Fibroblast of lung (primary cell): ENCODE results near the gene RPTN. TPM values are rescaled to one million over a fixed set of nuclear protein-coding genes. Genes with fewer than 3 reads are reported as not detected.
A peak's percentile ranks its signal among the peaks of the same experiment; 100 is the strongest.

Experiments
- DNase-seq, 2 donors: peaks; one replicate each; pipeline versions ENCODE4 v3.0.0 to v3.0.0-alpha.2; 2010; ENCODE audit warnings: low read depth in 2 of 2
- H2AFZ ChIP-seq: 2 replicates; pipeline ENCODE4 v1.5.1; 2012; ENCODE audit warnings: low read length, control low read depth, inconsistent platforms
- H3K27ac ChIP-seq: 2 replicates; pipeline ENCODE4 v1.5.1; 2011; ENCODE audit warnings: low read length, control low read depth; ENCODE audit not compliant: insufficient read depth
- H3K27me3 ChIP-seq: 2 replicates; pipeline ENCODE4 v1.5.1; 2011; ENCODE audit warnings: mild to moderate bottlenecking, low read length; ENCODE audit not compliant: control insufficient read depth, insufficient read depth
- H3K36me3 ChIP-seq: 2 replicates; pipeline ENCODE4 v1.5.1; 2011; ENCODE audit warnings: low read length; ENCODE audit not compliant: control insufficient read depth, insufficient read depth
- H3K4me1 ChIP-seq: 2 replicates; pipeline ENCODE4 v1.5.1; 2011; ENCODE audit warnings: low read length; ENCODE audit not compliant: control insufficient read depth, insufficient read depth; ENCODE audit errors: extremely low read depth
- H3K4me2 ChIP-seq: 2 replicates; pipeline ENCODE4 v1.5.1; 2011; ENCODE audit warnings: low read length, control low read depth; ENCODE audit not compliant: insufficient read depth; ENCODE audit errors: extremely low read depth
- H3K4me3 ChIP-seq, 4 experiments: fragments of 200-600 bp in 1 of 4; sonication (generic) in 1 of 4; replicated peaks in 1 of 4; 2 replicates each; pipeline ENCODE4 v1.5.1; 2011 to 2016; ENCODE audit warnings: low read length in 4 of 4, low read depth in 3 of 4, mild to moderate bottlenecking in 3 of 4, control low read depth in 2 of 4, inconsistent platforms in 1 of 4, mixed read lengths in 1 of 4; ENCODE audit not compliant: insufficient read depth in 1 of 4; ENCODE audit errors: control extremely low read depth in 1 of 4
- H3K79me2 ChIP-seq: 2 replicates; pipeline ENCODE4 v1.5.1; 2012; ENCODE audit warnings: mild to moderate bottlenecking, low read length, inconsistent platforms; ENCODE audit not compliant: control insufficient read depth, insufficient read depth
- H3K9ac ChIP-seq: 2 replicates; pipeline ENCODE4 v1.5.1; 2011; ENCODE audit warnings: mild to moderate bottlenecking, low read length, control low read depth; ENCODE audit not compliant: insufficient read depth
- H3K9me3 ChIP-seq: 2 replicates; pipeline ENCODE4 v1.5.1; 2012; ENCODE audit warnings: low read depth, low read length; ENCODE audit not compliant: control insufficient read depth, insufficient read depth
- H4K20me1 ChIP-seq: 2 replicates; pipeline ENCODE4 v1.5.1; 2011; ENCODE audit warnings: low read length; ENCODE audit not compliant: control insufficient read depth, insufficient read depth; ENCODE audit errors: extremely low read depth
- EZH2 ChIP-seq: IDR thresholded peaks from 2 replicates; pipeline ENCODE4 v1.5.1; 2012; ENCODE audit warnings: low read length, control low read depth, mild to moderate bottlenecking; ENCODE audit errors: missing control alignments
- polyA plus RNA-seq, 2 donors: library from polyadenylated mRNA; depleted of rRNA in 1 of 2; stranded (reverse) in 1 of 2; unstranded in 1 of 2; fragments of >200 nt; gene quantifications; 2 replicates each; pipeline ENCODE4 v1.2.1, GENCODE V29; 2011 to 2012; ENCODE audit warnings: missing spikeins in 1 of 2
- total RNA-seq: library from RNA; depleted of rRNA; stranded (reverse); fragments of >200 nt; gene quantifications from 2 replicates; pipeline ENCODE4 v1.2.1, GENCODE V29; 2014
- TF ChIP-seq, protein P1 (sequence below), 2 donors: IDR thresholded peaks in 1 of 2; conservative IDR thresholded peaks in 1 of 2; 1 replicate in 1 of 2; 2 replicates in 1 of 2; pipeline ENCODE4 v1.5.1; 2011 to 2012; ENCODE audit warnings: low read length in 2 of 2, control low read depth in 1 of 2, inconsistent platforms in 1 of 2, low read depth in 1 of 2, mild to moderate bottlenecking in 1 of 2

Gene RPTN
- total and polyA plus RNA-seq, 2 donors (not counting 1 experiment from before 2014, with no cell fraction given): not detected

DNA sequence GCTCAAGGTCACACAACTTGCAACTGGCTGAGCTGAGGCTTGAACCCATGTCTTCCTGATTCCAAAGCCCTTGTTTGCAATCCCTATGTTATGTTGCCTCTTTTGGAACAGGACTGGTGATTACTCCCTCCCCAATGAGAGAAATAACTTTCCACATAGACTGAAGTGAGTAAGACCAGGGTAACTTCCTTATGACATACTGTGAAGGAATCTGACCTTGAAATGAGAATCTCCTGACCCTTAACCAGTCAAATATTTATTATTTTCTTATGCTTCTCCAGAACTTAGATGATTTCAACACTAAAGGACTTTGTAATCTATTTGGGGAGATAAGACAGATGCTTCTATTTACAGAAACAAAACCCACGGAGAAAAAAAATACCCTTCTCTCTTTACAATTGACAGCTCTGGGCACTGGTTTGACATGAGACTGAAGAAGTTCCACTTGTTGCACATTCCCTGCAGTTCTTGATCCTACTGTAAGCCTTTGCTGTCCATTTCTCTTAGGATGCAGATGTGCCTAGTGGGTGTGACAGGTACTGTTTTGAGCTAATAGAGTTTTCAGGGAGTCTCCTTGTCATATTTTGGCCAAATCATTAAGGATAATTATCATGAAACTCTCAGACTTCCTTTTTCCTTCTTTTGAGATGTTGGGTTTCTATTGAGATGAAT lies 3.9 kb upstream of the RPTN start:
- H3K9me3 ChIP-seq: no peaks in the 10 kb centered on the region
- no peak overlapping the region for H3K4me3 ChIP-seq
- H3K4me2 ChIP-seq: no peak overlapping the region
- no peak for TF ChIP-seq EZH2
- TF ChIP-seq, protein P1, sequence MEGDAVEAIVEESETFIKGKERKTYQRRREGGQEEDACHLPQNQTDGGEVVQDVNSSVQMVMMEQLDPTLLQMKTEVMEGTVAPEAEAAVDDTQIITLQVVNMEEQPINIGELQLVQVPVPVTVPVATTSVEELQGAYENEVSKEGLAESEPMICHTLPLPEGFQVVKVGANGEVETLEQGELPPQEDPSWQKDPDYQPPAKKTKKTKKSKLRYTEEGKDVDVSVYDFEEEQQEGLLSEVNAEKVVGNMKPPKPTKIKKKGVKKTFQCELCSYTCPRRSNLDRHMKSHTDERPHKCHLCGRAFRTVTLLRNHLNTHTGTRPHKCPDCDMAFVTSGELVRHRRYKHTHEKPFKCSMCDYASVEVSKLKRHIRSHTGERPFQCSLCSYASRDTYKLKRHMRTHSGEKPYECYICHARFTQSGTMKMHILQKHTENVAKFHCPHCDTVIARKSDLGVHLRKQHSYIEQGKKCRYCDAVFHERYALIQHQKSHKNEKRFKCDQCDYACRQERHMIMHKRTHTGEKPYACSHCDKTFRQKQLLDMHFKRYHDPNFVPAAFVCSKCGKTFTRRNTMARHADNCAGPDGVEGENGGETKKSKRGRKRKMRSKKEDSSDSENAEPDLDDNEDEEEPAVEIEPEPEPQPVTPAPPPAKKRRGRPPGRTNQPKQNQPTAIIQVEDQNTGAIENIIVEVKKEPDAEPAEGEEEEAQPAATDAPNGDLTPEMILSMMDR (conservative IDR thresholded peaks at IDR 0.05 in 1 of 2, IDR thresholded peaks at IDR 0.05 in 1 of 2; ENCODE audit: low read depth in 1 of 2, low read length in 2 of 2): no peak
- H3K4me1 ChIP-seq: no peaks in the 10 kb centered on the region
- no peaks in the 10 kb centered on the region for H3K36me3 ChIP-seq
- no peak overlapping the region for H2AFZ ChIP-seq
- no peaks in the 10 kb centered on the region for H4K20me1 ChIP-seq
- no peak overlapping the region for H3K9ac ChIP-seq
- H3K79me2 ChIP-seq: no peaks in the 10 kb centered on the region
- no peak overlapping the region for H3K27ac ChIP-seq
- peak; percentile 58 to 94 for DNase-seq
- H3K27me3 ChIP-seq: no peaks in the 10 kb centered on the region

DNA sequence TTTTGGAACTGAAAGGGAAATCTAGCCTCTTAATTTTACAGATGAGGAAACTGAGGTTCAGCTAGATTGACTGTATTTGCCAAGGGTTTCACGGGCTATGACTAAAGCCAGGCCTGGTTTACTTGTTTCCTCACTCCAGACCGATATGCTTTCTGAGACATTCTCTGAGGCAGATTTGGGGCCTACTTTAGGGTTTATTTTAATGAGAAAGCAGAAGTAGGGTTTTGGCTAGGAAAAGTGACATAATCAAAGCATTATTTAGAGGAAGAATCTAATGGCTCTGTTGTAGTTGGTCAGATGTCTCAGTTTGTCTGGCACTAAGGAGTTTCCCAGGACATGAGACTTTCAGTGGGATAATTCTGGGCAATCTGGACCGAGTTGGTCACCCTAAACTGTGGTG lies 1.5 kb upstream of the RPTN start:
- H4K20me1 ChIP-seq: no peaks in the 10 kb centered on the region
- H3K9ac ChIP-seq: no peak overlapping the region
- no peaks in the 10 kb centered on the region for H3K36me3 ChIP-seq
- no peaks in the 10 kb centered on the region for H3K27me3 ChIP-seq
- no peaks in the 10 kb centered on the region for H3K4me1 ChIP-seq
- H3K27ac ChIP-seq: no peak overlapping the region
- no peaks in the 10 kb centered on the region for H3K79me2 ChIP-seq
- H3K4me2 ChIP-seq: no peak overlapping the region
- H3K4me3 ChIP-seq: no peak overlapping the region
- TF ChIP-seq, protein P1 (conservative IDR thresholded peaks at IDR 0.05 in 1 of 2, IDR thresholded peaks at IDR 0.05 in 1 of 2; ENCODE audit: low read depth in 1 of 2, low read length in 2 of 2): no peak
- H3K9me3 ChIP-seq: no peaks in the 10 kb centered on the region
- no peak overlapping the region for H2AFZ ChIP-seq
- no peak for DNase-seq

DNA sequence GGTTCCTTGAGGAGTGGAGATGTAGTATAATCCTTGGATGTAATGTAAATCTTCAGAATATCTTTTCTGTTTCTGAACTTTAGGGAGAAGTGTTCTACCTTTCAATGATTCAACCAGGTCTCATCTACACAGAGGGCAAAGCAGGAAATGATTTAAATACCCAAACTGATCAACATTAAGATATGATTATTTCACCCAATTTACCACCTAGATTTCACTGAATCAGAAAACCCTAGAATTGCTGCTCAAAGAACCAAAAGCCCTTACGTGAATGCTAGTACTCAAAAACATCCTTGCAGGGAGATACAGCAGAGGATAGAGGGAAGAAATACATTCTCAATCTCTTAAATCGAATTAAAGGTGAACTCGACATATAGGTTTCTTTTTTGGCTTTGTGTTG lies 5.0 kb downstream of the RPTN start:
- no peak overlapping the region for H2AFZ ChIP-seq
- no peak for DNase-seq
- H3K4me1 ChIP-seq: no peaks in the 10 kb centered on the region
- no peak overlapping the region for H3K4me3 ChIP-seq
- H4K20me1 ChIP-seq: no peaks in the 10 kb centered on the region
- no peak overlapping the region for H3K9ac ChIP-seq
- H3K4me2 ChIP-seq: no peak overlapping the region
- H3K9me3 ChIP-seq: no peaks in the 10 kb centered on the region
- H3K79me2 ChIP-seq: no peaks in the 10 kb centered on the region
- H3K27me3 ChIP-seq: no peaks in the 10 kb centered on the region
- no peak overlapping the region for H3K27ac ChIP-seq
- TF ChIP-seq, protein P1 (conservative IDR thresholded peaks at IDR 0.05 in 1 of 2, IDR thresholded peaks at IDR 0.05 in 1 of 2; ENCODE audit: low read depth in 1 of 2, low read length in 2 of 2): no peak
- TF ChIP-seq EZH2: no peak
- H3K36me3 ChIP-seq: no peaks in the 10 kb centered on the region
